RPMI7951 (cell line): ENCODE data around the gene SIPA1. TPM values are rescaled to one million over a fixed set of nuclear protein-coding genes. Genes with fewer than 3 reads are reported as not detected.

ENCODE experiments used
- DNase-seq: peaks from one replicate; pipeline ENCODE4 v3.0.0-alpha.2; 2012; ENCODE audit warnings: low read depth
- total RNA-seq: library from RNA; depleted of rRNA; stranded (reverse); fragments of >200 nt; shearing (Covaris generic); gene quantifications from 2 replicates; pipeline ENCODE4 v1.2.3, GENCODE V29; 2014

SIPA1 gene
- total RNA-seq, 1 experiment from 2014 or later = 16.7 TPM

GRCh38 chr11:65642014-65642671, 4.2 kb downstream of the SIPA1 start:
- DNase-seq = no peak

- DNase-seq = no peak
Observed at GRCh38 chr11:65643971-65644370, 6.1 kb downstream of the SIPA1 start.

DNA sequence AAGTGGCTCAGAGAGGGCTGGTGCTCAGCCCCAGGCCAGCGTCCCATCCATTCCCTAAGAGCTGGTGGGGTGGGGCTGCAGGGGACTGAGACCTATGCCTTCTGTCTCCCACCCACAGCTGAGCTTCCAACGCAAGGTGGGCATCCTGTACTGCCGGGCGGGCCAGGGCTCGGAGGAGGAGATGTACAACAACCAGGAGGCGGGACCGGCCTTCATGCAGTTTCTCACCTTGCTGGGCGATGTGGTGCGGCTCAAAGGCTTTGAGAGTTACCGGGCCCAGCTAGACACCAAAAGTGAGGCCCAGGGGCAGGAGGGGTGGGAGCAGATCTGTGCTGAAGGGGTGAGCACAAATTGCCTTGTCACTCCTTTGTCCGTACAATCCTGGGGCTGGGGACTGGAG, 6.9 kb downstream of the SIPA1 start:
- DNase-seq = no peak

GRCh38 chr11:65645710-65646109, 7.8 kb downstream of the SIPA1 start:
- DNase-seq = no peak

GRCh38 chr11:65646288-65646957, 8.5 kb downstream of the SIPA1 start:
- no peak for DNase-seq

GRCh38 chr11:65646958-65647701, 9.2 kb downstream of the SIPA1 start:
- DNase-seq = peak; percentile 37

DNA sequence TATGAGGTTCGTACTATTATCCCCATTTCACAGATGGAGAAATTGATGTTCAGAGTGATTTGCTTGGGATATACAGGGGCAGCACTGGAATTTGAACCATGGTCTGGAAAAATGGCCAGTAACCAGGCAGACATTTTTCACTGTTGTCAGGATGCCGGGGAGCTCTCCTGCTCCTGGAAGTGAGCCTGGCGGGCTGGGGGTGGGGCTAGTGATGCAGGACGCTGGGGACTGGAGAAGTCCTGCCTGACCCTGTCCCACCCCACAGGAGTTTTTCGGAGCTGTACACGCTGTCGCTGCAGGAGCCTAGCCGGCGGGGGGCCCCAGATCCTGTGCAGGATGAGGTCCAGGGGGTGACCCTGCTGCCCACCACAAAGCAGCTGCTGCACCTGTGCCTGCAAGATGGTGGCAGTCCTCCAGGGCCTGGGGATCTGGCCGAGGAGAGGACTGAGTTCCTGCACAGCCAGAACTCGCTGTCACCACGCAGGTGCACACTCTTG, 11.1 kb downstream of the SIPA1 start:
- DNase-seq = no peak

DNA sequence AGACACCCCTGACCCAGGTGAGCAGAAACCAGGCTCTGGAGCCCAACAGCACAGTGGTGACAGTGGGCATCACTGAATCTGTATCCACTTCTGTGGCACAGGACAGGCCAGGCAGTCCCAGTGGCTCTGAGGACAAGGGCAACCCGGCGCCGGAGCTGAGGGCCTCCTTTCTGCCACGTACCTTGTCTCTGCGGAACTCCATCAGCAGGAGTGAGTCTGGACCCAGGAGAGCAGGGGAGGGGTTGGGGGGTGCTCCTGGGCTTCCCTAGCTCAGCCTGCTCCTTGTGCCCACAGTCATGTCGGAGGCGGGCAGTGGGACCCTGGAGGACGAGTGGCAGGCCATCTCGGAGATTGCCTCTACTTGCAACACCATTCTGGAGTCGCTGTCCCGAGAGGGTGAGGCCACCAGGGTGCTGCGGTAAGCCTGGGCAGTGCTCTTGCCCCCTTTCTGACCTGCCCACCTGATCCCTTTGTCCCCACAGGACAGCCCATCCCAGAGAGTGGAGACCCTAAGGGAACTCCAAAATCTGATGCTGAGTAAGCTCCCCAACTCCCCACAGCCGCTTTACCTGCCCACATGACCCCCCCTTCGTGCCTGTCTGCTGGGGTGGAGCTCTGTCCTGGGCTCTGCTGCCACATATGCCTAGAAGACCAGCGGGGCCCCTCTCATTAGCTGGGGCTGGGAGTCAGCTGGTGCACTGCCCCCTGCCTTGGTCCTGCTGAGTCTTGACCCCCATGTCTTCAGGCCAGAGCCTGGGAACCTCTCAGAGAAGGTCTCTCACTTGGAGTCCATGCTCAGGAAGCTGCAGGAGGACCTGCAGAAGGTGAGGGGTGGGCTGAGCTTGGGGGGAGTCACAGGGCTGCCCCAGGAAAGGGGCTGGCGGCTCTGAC, 12.0 kb downstream of the SIPA1 start:
- DNase-seq = no peak

GRCh38 chr11:65650547-65651338, 12.8 kb downstream of the SIPA1 start:
- no peak for DNase-seq

GRCh38 chr11:65651339-65651588, 13.4 kb downstream of the SIPA1 start:
- DNase-seq = no peak

DNA sequence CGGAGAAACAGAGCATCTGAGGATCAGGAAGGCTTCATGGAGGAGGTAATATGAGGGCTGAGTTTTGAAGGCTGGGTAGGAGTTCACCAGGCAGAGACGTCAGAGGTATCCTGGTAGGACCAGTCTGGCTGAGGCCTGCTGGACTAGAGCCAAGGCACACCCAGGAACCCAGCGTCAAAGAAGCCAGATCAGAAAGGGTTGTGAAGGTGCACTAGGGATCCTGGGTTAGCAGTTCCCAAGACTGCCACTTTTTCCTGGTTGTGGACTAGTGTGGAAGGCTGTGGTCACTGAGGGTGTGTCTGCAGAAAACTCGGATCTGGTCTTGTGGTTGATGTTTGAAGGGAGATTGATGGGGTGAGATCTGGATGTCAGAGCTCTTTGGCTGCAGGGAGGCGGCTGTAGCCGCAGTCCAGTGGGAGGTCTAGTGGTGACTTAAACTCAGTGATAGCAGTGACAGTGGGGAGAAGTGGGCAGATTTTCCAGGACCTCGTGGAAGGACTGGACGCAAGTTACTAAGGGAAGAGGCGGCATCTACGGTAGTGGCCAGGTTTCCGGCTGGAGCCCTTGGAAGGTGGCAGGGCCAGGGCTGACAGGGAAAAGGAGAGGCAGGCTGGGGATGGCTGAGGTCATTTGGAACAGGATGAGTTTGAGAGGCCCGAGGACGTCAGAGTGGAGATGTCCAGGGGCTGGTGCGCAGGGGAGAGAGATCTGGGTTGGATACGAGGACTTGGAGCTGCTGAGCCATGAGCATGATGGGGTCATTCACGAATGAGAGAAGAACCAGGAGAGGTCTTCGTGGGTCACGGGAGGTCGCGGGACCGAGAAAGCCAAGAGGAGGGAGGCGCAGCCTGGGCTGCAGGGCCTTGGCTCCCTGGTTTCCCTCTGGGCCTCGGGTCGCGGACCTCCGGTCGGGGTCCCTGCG, 13.9 kb downstream of the SIPA1 start:
- DNase-seq = peak; percentile 16

GRCh38 chr11:65652511-65653228, 14.8 kb downstream of the SIPA1 start:
- peak; percentile 92 for DNase-seq

- no peak for DNase-seq
Observed at GRCh38 chr11:65653229-65654225, 15.6 kb downstream of the SIPA1 start.

GRCh38 chr11:65654375-65655349, 16.8 kb downstream of the SIPA1 start:
- DNase-seq = no peak

GRCh38 chr11:65655570-65656332, 17.9 kb downstream of the SIPA1 start:
- DNase-seq = no peak

- DNase-seq = no peak
Observed at GRCh38 chr11:65657426-65657825, 19.5 kb downstream of the SIPA1 start.
